Measurements from ENCODE around the gene YES1.
A peak's percentile ranks its signal among the peaks of the same experiment; 100 is the strongest.
"Not testable (repeated sequence)": the region's sequence is repeated elsewhere in the genome, so short reads cannot be mapped to it uniquely, and the experiment has no call there.

YES1 gene

GRCh38 chr18:824179-824578, 12.1 kb upstream of the YES1 start:
- no peak for DNase-seq (ENCODE audit: low read depth, low spot score)

GRCh38 chr18:820591-821165, 8.6 kb upstream of the YES1 start:
- no peak for DNase-seq (ENCODE audit: low read depth, low spot score)

- DNase-seq (ENCODE audit: low read depth, low spot score): no peak
Observed at GRCh38 chr18:816869-817268, 4.8 kb upstream of the YES1 start.

- no peak for DNase-seq (ENCODE audit: low read depth, low spot score)
Observed at GRCh38 chr18:816088-816653, 4.1 kb upstream of the YES1 start.

GRCh38 chr18:815353-815752, 3.3 kb upstream of the YES1 start:
- DNase-seq (ENCODE audit: low read depth, low spot score): no peak

- DNase-seq (ENCODE audit: low read depth, low spot score): peak; percentile 15
Observed at GRCh38 chr18:814300-815084, 2.5 kb upstream of the YES1 start.

- no peak for DNase-seq (ENCODE audit: low read depth, low spot score)
Observed at GRCh38 chr18:813172-814071, 1.4 kb upstream of the YES1 start.

GRCh38 chr18:812376-813171, 532 bp upstream of the YES1 start:
- DNase-seq (ENCODE audit: low read depth, low spot score): peak; percentile 94

GRCh38 chr18:811182-811891, 705 bp downstream of the YES1 start:
- no peak for DNase-seq (ENCODE audit: low read depth, low spot score)

GRCh38 chr18:809985-810642, 1.9 kb downstream of the YES1 start:
- DNase-seq (ENCODE audit: low read depth, low spot score): no peak

GRCh38 chr18:809228-809627, 2.8 kb downstream of the YES1 start:
- not testable (repeated sequence) for DNase-seq (ENCODE audit: low read depth, low spot score)

GRCh38 chr18:808502-808901, 3.5 kb downstream of the YES1 start:
- no peak for DNase-seq (ENCODE audit: low read depth, low spot score)

- DNase-seq (ENCODE audit: low read depth, low spot score): no peak
Observed at GRCh38 chr18:808086-808485, 4.0 kb downstream of the YES1 start.

- DNase-seq (ENCODE audit: low read depth, low spot score): no peak
Observed at GRCh38 chr18:805755-806110, 6.3 kb downstream of the YES1 start.

GRCh38 chr18:805008-805754, 6.9 kb downstream of the YES1 start:
- no peak for DNase-seq (ENCODE audit: low read depth, low spot score)

GRCh38 chr18:801137-801536, 10.9 kb downstream of the YES1 start:
- DNase-seq (ENCODE audit: low read depth, low spot score): no peak

- no peak for DNase-seq (ENCODE audit: low read depth, low spot score)
Observed at GRCh38 chr18:799943-800342, 12.1 kb downstream of the YES1 start.

GRCh38 chr18:795383-795782, 16.7 kb downstream of the YES1 start:
- DNase-seq (ENCODE audit: low read depth, low spot score): not testable (repeated sequence)

- DNase-seq (ENCODE audit: low read depth, low spot score): no peak
Observed at GRCh38 chr18:789397-789796, 22.6 kb downstream of the YES1 start.
